Effector CD8-positive, alpha-beta T cell (primary cell): Measurements from ENCODE around the gene SUMO3.

ENCODE experiments used
- DNase-seq: peaks from one replicate; lab custom pipeline; 2025; lab: John Stamatoyannopoulos, UW

SUMO3 gene

DNA sequence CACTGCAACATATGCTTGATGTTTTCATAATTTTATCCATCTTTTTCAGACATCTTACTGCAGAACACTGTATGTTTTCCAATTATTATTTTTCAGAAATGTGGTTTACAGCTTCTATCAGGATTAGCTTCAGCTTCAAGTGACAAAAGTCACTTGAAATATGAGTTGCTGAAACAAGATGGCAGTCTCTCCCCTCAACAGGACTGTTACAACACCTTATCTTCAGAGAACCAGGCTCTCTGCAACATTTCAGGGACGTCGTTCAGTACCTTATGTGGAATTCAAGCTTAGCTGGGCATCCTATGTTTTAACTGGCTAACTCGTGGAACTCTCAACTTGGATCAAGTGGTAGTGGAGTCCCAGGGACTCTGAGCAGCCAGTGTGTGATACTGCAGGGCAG lies 14.2 kb downstream of the SUMO3 start:
- no peak for DNase-seq

DNA sequence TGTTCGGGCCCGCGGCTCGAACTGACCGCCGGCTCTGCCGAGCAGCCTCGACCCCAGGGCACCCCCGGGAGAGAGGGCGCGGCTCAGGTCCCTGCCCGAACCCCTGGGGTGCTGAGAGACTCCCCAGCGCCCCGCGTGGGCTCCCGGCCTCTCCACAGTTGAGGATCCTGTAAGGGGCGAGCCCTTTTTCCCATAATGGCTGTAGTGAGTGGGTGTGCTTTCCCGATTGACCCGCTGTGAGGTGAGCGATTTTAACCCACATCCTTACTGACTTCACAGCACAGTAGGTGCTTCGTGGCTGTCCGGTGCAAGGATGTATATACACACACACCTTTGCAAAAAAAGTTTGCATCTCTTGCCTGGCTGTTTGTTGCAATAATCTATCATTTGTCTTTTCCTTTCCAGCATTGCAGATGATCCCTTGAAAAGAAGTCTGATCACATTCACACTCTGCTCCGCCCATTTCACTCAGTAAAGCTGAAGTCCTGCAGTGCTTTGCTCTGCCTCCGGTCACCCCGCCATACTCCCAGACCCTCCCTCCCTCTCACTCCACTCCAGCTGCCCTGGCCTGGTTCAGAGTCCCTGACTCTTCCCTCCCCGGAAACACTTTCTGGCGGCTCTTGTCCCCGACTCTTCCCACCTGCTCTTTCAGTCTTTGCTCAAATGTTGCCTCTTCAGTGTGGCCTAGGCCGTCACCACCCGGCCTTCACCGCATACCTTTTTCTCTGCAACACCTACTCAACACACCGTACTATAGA lies 15.3 kb downstream of the SUMO3 start:
- DNase-seq, result no peak

GRCh38 chr21:44801468-44802395 lies 16.1 kb downstream of the SUMO3 start, which contains the start of gene UBE2G2:
TSS of gene UBE2G2 (minus strand) at chr21:44801820. CDS start at chr21:44801748, 72 bp downstream.
- peak; percentile 73 for DNase-seq

GRCh38 chr21:44800971-44801467 lies 16.8 kb downstream of the SUMO3 start:
- no peak for DNase-seq

DNA sequence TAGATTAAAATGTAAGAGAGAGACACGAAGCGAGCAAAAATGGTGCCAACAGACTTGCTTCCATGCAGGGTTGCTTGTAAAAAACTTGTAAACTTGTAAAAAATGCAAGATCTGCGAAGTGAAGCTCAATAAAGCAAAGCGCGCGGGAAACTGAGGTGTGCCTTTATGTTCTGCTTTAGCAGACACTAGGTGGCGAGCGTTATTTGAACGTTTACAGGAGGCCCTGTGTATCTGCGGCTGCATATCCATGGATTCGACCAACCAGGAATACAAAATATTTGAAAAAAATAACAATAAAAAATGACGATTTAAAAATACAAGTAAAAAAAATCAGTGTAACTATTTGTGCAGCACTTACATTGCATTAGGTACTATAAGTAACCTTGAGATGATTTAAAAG lies 17.8 kb downstream of the SUMO3 start:
- DNase-seq, result no peak

GRCh38 chr21:44799646-44800045 lies 18.2 kb downstream of the SUMO3 start:
- DNase-seq, result no peak

DNA sequence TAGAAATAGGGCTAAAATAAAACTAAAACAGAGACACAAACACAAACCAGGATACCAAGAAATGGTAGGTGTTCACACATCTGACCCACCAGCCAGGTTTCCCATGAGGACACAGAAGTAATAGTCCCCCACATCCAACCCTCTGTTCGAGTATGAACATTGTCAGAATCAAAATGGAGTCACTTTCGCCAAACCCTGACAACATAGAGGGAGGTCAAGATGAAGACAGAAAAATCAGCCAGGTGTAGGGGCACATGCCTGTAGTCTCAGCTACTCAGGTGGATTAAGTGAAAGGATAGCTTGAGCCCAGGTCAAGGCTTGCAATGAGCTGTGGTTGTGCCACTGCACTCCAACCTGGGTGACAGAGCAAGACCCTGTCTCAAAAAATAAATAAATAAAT lies 20.1 kb downstream of the SUMO3 start:
- no peak for DNase-seq

GRCh38 chr21:44795342-44795741 lies 22.5 kb downstream of the SUMO3 start:
- DNase-seq, result no peak

DNA sequence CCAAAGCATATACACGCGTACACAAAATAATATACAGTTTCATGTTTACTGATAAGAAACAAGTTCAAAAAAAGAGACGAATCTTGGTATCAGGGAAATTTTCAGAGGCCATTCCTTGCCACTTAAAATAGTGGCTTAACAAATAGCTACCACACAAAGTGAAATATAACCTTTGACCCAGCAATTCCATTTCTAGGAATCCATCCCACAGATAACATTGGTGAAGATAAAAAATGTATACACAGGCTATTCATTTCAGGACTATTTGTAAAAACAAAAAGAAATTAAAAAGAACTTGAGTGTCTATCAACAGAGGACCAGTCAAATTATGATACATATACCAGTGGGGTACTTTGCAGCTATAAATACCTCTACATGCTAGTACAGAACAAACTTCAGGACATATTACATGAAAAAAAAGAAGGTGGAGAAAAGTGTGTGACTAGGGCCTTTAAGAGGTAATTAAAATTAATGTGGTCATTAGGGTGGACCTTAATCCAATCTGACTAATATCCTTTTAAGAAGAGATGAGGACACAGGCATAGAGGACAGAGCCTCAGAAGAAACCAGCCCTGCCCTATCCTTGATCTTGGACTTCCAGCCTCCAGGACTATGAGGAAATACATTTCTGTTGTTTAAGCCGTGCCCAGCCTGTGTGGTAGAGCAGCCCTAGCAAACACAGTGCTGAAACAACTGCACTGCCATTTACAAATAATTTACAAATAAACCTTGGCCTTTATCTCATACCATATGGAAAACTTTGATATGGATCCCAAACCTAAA lies 24.1 kb downstream of the SUMO3 start:
- no peak for DNase-seq

DNA sequence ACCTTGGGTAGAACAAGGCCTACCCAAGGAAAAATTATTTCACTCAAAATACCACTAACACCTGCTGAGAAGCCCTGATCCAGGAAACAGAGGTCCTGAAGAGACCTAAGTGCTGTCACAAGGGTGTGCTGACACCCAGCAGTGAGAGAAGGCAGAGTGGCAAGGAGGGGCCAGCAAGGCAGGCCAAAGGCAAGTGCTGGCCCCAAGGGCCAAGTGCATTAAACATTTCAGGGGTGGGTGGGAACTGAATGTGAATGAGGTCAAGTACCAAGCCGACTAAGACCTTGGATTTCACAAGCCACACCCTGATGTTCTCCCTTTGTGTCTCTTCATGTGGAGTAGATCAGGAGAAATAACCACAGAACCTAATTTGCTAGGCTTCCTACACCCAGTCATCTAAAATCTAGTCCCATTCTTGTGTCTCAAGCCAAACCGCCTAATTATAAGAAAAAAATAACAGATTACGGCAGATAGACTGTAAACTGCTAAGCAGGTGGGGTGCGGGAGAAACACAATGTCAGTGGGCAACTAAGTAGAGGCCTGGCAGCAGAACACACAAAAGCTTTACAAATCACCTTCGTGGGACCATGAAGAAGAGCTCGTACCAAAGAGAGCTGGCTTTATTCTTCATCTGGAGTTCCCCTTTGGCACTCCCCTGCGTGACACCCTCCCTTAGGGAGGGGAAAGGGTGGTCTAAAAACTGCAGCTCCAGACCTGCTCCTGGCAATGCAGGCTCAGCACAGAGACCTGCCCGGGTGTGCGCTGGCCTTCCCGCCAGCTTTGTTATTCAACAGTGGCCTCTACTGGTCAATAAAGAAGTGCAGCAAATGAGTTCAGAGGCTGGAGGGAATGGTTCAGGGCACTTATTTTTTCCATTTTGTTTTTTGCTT lies 24.9 kb downstream of the SUMO3 start:
- peak; percentile 22 for DNase-seq

DNA sequence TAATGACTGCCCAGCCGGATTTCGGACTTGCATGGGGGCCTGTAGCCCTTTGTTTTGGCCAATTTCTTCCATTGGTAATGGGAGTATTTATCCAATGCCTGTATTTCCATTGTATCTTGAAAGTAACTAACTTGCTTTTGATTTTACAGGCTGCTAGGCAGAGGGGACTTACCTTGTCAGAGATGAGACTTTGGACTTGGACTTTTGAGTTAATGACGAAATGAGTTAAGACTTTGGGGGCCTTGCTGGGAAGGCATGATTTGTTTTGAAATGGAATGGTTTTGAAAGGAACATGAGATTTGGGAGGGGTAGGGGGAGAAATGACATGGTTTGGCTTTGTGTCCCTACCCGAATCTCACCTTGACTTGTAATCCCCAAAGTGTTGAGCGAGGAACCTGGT lies 25.9 kb downstream of the SUMO3 start:
- DNase-seq, result no peak

DNA sequence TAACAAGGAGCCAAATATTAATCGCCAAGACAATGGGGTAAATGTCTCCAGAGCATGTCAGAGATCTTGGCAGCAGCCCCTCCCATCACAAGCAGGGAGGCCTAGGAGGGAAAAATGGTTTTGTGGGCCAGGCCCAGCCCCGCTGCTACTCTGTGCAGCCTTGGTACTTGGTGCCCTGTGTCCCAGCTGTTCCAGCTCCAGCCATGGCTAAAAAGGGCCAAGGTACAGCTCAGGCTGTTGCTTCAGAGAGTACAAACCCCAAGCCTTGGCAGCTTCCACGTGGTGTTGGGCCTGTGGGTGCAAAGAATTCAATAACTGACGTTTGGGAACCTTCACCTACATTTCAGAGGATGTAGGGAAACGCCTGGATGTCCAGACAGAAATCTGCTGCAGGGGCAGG lies 26.6 kb downstream of the SUMO3 start:
- no peak for DNase-seq

GRCh38 chr21:44790368-44790767 lies 27.5 kb downstream of the SUMO3 start:
- DNase-seq, result no peak

- DNase-seq, result no peak
Measured at GRCh38 chr21:44789880-44790279, 28.0 kb downstream of the SUMO3 start.

DNA sequence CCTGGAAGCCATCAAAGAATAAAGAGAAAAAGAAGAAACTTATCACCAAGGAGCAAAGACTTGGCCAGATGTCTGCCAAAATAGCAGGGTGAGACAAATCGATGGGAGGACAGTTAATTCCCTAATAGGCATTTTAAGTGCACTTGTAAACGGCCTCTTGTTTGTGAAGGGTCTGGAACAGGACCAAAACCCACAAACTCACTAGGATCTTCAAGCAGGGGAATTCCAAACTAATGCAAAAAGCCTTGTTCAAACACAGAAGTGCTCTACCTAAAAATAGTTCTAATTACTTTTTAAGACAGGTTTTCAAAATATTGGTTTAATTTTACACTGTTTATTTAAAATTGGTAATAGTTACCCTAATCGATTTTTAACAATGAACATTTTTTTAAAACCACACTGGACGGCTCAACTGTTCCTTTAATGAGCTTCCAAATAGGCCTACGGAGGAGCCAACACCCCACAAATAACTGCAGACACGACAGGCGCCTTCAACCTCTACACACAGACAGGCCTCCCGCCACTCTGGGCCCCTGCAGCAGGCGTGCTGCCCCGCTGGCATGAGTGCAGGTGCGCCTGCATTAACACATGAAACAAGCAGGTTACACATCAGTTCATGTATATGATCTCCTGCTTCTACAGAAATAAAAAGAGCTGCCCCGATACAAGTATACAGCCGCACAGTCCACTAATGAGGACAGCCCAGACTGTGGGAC lies 32.1 kb downstream of the SUMO3 start:
- no peak for DNase-seq

DNA sequence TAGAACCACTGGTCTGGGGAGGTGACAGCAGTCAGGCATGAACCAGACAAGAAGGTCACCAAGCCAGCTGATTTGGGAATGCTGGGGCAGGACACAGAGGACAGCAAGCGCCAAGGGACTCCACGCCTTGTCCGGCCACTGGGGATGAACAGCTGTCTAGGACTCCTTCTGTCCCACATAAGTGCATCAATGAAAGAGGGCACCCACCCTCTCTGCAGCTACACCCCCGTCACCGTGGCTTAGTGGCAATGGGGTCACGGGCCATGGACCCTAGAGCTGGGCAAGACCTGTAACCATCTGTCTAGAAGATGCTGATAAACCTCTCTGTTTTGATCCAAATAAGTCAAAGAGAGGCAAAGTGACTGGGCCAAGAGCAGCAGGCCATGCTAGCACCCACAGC lies 33.1 kb downstream of the SUMO3 start:
- DNase-seq, result no peak

GRCh38 chr21:44783020-44783696 lies 34.7 kb downstream of the SUMO3 start:
- no peak for DNase-seq

DNA sequence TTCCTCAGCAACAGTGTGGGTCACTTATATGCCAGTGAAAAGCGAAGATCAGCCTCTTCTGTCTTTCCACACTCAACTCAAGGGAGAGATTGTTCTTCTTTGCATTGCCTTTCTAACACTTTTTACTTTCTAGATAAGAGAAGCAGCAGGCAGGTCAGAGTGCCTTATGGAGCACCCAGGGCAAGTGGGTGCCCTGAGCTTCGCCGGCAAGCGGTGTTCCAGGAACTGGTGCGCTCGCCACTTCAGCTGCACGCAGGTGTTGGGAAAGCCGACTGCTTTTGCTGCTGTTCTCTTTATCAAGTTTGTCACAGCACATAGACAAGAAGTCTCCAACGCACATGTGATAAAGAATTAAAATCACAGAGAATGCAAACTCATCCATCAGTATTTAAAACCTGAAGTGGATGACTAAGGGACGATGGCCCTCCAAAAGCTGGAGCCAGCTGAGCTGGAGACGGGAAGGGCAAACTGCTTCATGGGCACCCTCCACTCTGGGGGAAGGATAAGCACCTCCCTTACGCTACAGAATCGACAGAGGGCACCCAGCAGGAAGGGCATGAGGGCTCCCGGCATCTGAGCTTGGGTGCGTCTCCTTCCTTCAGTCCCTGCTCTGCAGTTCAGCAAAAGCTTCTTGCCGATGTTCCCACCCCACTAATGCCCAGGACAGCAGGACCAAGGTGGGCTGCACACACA lies 36.9 kb downstream of the SUMO3 start:
- no peak for DNase-seq

DNA sequence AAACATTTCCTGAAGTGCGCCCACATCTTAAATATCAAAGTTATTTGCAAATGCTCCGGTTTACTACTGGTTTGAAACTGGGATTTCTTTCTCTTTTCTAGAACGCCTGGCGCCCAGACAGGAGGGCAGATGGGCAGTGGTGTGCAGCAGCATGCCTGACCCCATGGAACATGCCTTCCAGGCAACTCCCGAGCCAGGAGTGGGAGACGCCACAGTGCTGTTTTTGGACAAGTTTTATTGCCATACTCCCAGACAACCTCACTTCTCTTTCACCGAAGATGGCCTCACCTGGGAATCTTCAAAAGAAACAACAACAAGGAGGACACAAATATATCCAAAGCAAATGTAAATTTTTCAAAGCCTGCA lies 37.7 kb downstream of the SUMO3 start:
- no peak for DNase-seq
